GM18868 (cell line): ENCODE measurements around the gene CAMKK2.
A peak's percentile ranks its signal among the peaks of the same experiment; 100 is the strongest.
"Not testable (repeated sequence)": the region's sequence is repeated elsewhere in the genome, so short reads cannot be mapped to it uniquely, and the experiment has no call there.

Experiments
- ATAC-seq: cut with Tn5 transposase; IDR thresholded peaks from one replicate; pipeline ENCODE4 v1.9.1; 2021; ENCODE audit warnings: mild to moderate bottlenecking, moderate library complexity; ENCODE audit not compliant: unreplicated experiment

Gene CAMKK2

GRCh38 chr12:121296618-121297434 lies at the start of gene CAMKK2:
CAMKK2 (minus strand) TSS chr12:121296709; CDS start chr12:121274526, 22,183 bp downstream.
- peak; percentile 76 for ATAC-seq

GRCh38 chr12:121345151-121345815 lies 48.8 kb upstream of the CAMKK2 start:
- no peak for ATAC-seq

- ATAC-seq = no peak
These were observed 48.0 kb upstream of the CAMKK2 start for GRCh38 chr12:121344506-121344905.

GRCh38 chr12:121337416-121337815 lies 40.9 kb upstream of the CAMKK2 start:
- no peak for ATAC-seq

GRCh38 chr12:121334513-121335343 lies 38.2 kb upstream of the CAMKK2 start:
- no peak for ATAC-seq

GRCh38 chr12:121333747-121334146 lies 37.2 kb upstream of the CAMKK2 start:
- ATAC-seq = no peak

GRCh38 chr12:121331248-121331647 lies 34.7 kb upstream of the CAMKK2 start:
- ATAC-seq = no peak

- ATAC-seq = no peak
These were observed 34.2 kb upstream of the CAMKK2 start for GRCh38 chr12:121330692-121331091.

- ATAC-seq = no peak
These were observed 33.7 kb upstream of the CAMKK2 start for GRCh38 chr12:121330195-121330594.

GRCh38 chr12:121328620-121329019 lies 32.1 kb upstream of the CAMKK2 start:
- no peak for ATAC-seq

GRCh38 chr12:121326996-121327674 lies 30.6 kb upstream of the CAMKK2 start:
- ATAC-seq = no peak

GRCh38 chr12:121325922-121326396 lies 29.4 kb upstream of the CAMKK2 start:
- no peak for ATAC-seq

GRCh38 chr12:121323908-121324307 lies 27.4 kb upstream of the CAMKK2 start:
- ATAC-seq = no peak

- ATAC-seq = no peak
These were observed 21.6 kb upstream of the CAMKK2 start for GRCh38 chr12:121318121-121318520.

- no peak for ATAC-seq
These were observed 17.9 kb upstream of the CAMKK2 start for GRCh38 chr12:121314431-121314830.

GRCh38 chr12:121310231-121310630 lies 13.7 kb upstream of the CAMKK2 start:
- not testable (repeated sequence) for ATAC-seq

- not testable (repeated sequence) for ATAC-seq
These were observed 10.9 kb upstream of the CAMKK2 start for GRCh38 chr12:121307397-121307796.

- ATAC-seq = no peak
These were observed 7.8 kb upstream of the CAMKK2 start for GRCh38 chr12:121304306-121304705.

GRCh38 chr12:121301876-121302275 lies 5.4 kb upstream of the CAMKK2 start:
- no peak for ATAC-seq

GRCh38 chr12:121300083-121300819 lies 3.7 kb upstream of the CAMKK2 start:
- ATAC-seq = no peak
